OCI-LY3 (cell line): ENCODE results near the gene GATA6.
"Not testable (repeated sequence)": the region's sequence is repeated elsewhere in the genome, so short reads cannot be mapped to it uniquely, and the experiment has no call there.

Experiments used
- H2AFZ ChIP-seq: fragments of 200-600, 300-600 bp; shearing (Covaris generic); 2 replicates; pipeline ENCODE4 v1.6.0; 2014; ENCODE audit warnings: antibody characterized with exemption, low read depth, low read length
- H3K27ac ChIP-seq: fragments of 200-600, 300-600 bp; sonication (generic); 2 replicates; pipeline ENCODE4 v1.5.1; 2014; ENCODE audit warnings: mild to moderate bottlenecking, low read length, moderate library complexity, mixed read lengths
- H3K27me3 ChIP-seq: fragments of 200-600, 300-600 bp; sonication (generic); 2 replicates; pipeline ENCODE4 v1.6.1; 2014; ENCODE audit warnings: low read depth, low read length, mixed read lengths
- H3K36me3 ChIP-seq: fragments of 200-600, 300-600 bp; sonication (generic); replicated peaks from 2 replicates; pipeline ENCODE3; 2014; ENCODE audit warnings: low read depth, low read length, mixed read lengths
- H3K4me1 ChIP-seq: fragments of 300-600, 200-600 bp; sonication (generic); 2 replicates; pipeline ENCODE4 v1.6.1; 2014; ENCODE audit warnings: low read length, mixed read lengths
- H3K4me2 ChIP-seq: fragments of 200-600, 300-600 bp; sonication (generic); 2 replicates; pipeline ENCODE4 v1.6.1; 2014; ENCODE audit warnings: low read length, mixed read lengths
- H3K4me3 ChIP-seq: fragments of 300-600, 200-600 bp; sonication (generic); 2 replicates; pipeline ENCODE4 v1.5.1; 2014; ENCODE audit warnings: antibody characterized with exemption, mild to moderate bottlenecking, low read length, moderate library complexity
- H3K79me2 ChIP-seq: fragments of 300-600, 200-600 bp; shearing (Covaris generic); 2 replicates; pipeline ENCODE4 v1.6.1; 2014; ENCODE audit warnings: mild to moderate bottlenecking, low read length, mixed read lengths
- H3K9ac ChIP-seq: fragments of 300-600, 200-600 bp; shearing (Covaris generic); 2 replicates; pipeline ENCODE4 v1.6.0; 2014; ENCODE audit warnings: mild to moderate bottlenecking, low read length, moderate library complexity
- H3K9me3 ChIP-seq: fragments of 200-600, 300-600 bp; shearing (Covaris generic); 2 replicates; pipeline ENCODE4 v1.6.1; 2014; ENCODE audit warnings: low read length, mixed read lengths; ENCODE audit not compliant: insufficient read depth
- H4K20me1 ChIP-seq: fragments of 200-600, 300-600 bp; sonication (generic); 2 replicates; pipeline ENCODE4 v1.6.1; 2016; ENCODE audit warnings: low read length, mixed read lengths; ENCODE audit not compliant: insufficient read depth
- CTCF ChIP-seq: fragments of 200-600, 300-600 bp; sonication (generic); IDR thresholded peaks from 2 replicates; pipeline ENCODE4 v1.5.1; 2014; ENCODE audit warnings: antibody characterized with exemption, low read length, low read depth
- EZH2phosphoT487 ChIP-seq: fragments of 200-600 bp; shearing (Covaris generic); IDR thresholded peaks from 2 replicates; pipeline ENCODE4 v1.6.1; 2018; ENCODE audit warnings: antibody characterized with exemption, mixed run types, low read depth

The GATA6 gene

GRCh38 chr18:22219568-22220355, 50.4 kb downstream of the GATA6 start:
- Histone ChIP-seq H3K9ac (no peak overlapping the region), H2AFZ (no peak overlapping the region), H3K79me2 (no peaks in the 10 kb centered on the region), H3K4me1 (peaks cover 4% of the 10 kb centered on the region), H4K20me1 (no peaks in the 10 kb centered on the region), H3K27ac (no peak overlapping the region), H3K4me3 (no peak overlapping the region), H3K9me3 (no peaks in the 10 kb centered on the region), H3K4me2 (no peak overlapping the region), H3K36me3 (no peaks in the 10 kb centered on the region), H3K27me3 (no peaks in the 10 kb centered on the region)
- TF ChIP-seq EZH2phosphoT487 (no peak), CTCF (no peak)

- not testable (repeated sequence) for H3K4me1 ChIP-seq, H3K79me2 ChIP-seq, H3K9me3 ChIP-seq, H4K20me1 ChIP-seq, H3K27me3 ChIP-seq, H3K9ac ChIP-seq, H3K4me3 ChIP-seq, H3K27ac ChIP-seq, H3K36me3 ChIP-seq, H2AFZ ChIP-seq, H3K4me2 ChIP-seq
Measured at GRCh38 chr18:22220585-22220984, 51.2 kb downstream of the GATA6 start.

GRCh38 chr18:22221350-22221749, 52.0 kb downstream of the GATA6 start:
- no peak for TF ChIP-seq EZH2phosphoT487
- TF ChIP-seq CTCF, result no peak
- Histone ChIP-seq H3K4me2 (no peak overlapping the region), H3K36me3 (no peaks in the 10 kb centered on the region), H4K20me1 (no peaks in the 10 kb centered on the region), H3K79me2 (no peaks in the 10 kb centered on the region), H3K27ac (no peak overlapping the region), H3K4me1 (no peaks in the 10 kb centered on the region), H3K9me3 (no peaks in the 10 kb centered on the region), H2AFZ (no peak overlapping the region), H3K9ac (no peak overlapping the region), H3K4me3 (no peak overlapping the region), H3K27me3 (no peaks in the 10 kb centered on the region)

GRCh38 chr18:22223254-22223964, 54.0 kb downstream of the GATA6 start:
- Histone ChIP-seq H4K20me1 (no peaks in the 10 kb centered on the region), H2AFZ (no peak overlapping the region), H3K4me1 (no peaks in the 10 kb centered on the region), H3K4me3 (no peak overlapping the region), H3K9ac (no peak overlapping the region), H3K79me2 (no peaks in the 10 kb centered on the region), H3K27ac (no peak overlapping the region), H3K36me3 (no peaks in the 10 kb centered on the region), H3K4me2 (no peak overlapping the region), H3K9me3 (no peaks in the 10 kb centered on the region), H3K27me3 (no peaks in the 10 kb centered on the region)
- TF ChIP-seq CTCF, result no peak
- no peak for TF ChIP-seq EZH2phosphoT487
